SHP77 treated with DMSO at 0.1 percent for 48 hours (cell line): Measurements from ENCODE around the gene TRIM56.
"Not testable (repeated sequence)": the region's sequence is repeated elsewhere in the genome, so short reads cannot be mapped to it uniquely, and the experiment has no call there.

ENCODE experiments used
- DNase-seq: peaks from one replicate; lab custom pipeline; 2025; lab: John Stamatoyannopoulos, UW

TRIM56 gene

GRCh38 chr7:101113140-101113539 lies 27.9 kb downstream of the TRIM56 start:
- DNase-seq = not testable (repeated sequence)

DNA sequence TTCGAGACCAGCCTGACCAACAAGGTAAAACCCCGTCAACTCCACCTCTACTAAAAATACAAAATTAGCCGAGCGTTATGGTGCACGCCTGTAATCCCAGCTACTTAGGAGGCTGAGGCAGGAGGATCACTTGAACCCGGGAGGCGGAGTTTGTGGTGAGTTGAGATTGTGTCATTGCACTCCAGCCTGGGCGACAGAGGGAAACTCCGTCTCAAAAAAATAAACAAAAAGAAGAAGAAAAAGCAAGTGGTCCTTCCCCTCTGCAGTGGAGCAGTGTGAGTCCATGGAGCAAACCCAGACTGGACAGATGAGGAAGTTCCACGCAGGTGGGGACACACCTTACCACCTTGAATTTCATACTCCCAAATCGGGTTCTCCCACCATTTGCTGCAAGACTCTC lies 28.6 kb downstream of the TRIM56 start:
- no peak for DNase-seq

GRCh38 chr7:101114492-101114891 lies 29.2 kb downstream of the TRIM56 start:
- no peak for DNase-seq

- no peak for DNase-seq
Measured at GRCh38 chr7:101115215-101115614, 29.9 kb downstream of the TRIM56 start.

GRCh38 chr7:101116898-101117297 lies 31.6 kb downstream of the TRIM56 start:
- no peak for DNase-seq

DNA sequence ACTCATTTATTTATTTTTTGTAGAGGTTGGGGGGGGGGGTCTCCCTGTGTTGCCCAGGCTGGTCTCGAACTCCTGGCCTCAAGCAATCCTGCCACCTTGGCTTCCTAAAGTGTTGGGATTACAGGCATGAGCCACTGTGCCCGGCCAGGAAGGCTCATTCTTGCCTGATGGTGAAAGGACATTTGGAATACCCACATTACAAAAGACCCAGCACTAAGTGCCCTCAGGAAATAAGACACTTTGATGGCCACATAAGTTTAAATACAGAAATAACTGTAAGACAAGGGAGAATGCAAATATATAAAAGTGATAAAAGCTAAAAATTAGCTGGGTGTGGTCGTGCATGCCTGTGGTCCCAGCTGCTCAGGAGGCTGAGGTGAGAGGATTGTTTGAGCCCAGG lies 33.6 kb downstream of the TRIM56 start:
- no peak for DNase-seq

DNA sequence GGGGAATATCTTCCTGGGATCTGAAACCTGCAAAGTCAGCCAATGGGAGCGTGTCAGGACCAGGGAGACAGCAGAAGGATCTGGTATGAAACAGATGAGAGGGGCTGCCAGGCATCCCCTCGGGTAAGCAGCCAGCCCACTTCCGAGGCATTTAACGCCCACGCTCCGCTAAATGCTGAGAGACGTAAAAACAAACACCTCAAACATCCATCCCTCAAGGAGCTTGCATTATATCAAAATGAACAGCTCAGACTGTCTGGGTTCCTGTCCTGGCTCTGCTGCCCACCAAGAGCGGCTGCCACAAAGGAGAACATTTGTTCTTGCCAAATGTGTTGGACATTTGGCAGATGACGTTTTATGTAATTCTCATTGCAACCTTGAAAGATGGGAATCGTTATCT lies 34.6 kb downstream of the TRIM56 start:
- DNase-seq = no peak

DNA sequence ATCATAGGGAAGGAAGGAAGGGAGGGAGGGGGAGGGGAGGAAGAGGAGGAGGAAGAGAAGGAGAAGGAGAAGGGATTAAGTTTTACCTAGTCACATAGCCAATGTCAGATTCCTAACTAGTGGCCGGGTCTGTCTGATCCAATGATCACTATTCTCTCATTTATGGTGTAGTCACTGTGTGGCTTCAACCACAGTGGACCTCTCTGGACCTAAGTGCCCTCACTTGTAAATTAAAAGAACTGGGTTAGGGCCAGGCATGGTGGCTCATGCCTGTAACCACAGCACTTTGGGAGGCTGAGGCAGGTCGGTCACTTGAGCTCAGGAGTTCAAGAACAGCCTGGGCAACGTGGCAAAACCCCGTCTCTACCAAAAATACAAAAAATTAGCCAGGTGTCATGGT lies 35.0 kb downstream of the TRIM56 start:
- DNase-seq = no peak

GRCh38 chr7:101121631-101121990 lies 36.3 kb downstream of the TRIM56 start:
- not testable (repeated sequence) for DNase-seq

GRCh38 chr7:101121991-101122932 lies 37.0 kb downstream of the TRIM56 start:
- no peak for DNase-seq

DNA sequence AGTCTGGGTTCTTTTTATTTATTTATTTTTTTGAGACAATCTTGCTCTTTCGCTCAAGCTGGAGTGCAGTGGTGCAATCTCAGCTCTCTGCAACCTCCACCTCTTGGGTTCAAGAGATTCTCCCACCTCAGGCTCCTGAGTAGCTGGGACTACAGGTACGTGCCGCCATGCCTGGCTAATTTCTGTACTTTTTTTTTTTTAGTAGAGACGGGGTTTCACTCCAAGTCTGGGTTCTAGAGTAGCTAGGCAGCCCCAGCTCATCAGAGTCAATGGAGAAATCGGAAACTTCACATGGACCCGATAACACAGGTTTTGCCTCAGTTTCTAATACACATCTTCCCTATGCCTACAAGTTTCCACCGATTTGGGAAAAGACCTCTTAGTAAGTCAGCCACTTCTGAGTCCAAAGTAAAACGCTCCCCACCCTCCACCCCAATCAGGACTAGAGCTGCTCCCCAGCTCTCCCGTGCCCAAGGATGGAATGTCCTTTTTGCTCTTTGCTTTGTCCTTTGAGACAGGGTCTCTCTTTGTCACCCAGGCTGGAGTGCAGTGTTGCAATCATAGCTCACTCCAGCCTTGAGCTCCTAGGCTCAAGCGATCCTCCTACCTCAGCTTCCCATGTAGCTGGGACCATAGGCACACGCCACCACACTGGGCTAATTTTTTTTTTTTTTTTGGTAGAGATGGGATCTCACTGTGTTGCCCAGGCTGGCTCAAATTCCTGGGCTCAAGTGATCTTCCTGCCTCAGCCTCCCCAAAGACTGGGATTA lies 37.8 kb downstream of the TRIM56 start:
- no peak for DNase-seq

GRCh38 chr7:101123703-101124068 lies 38.4 kb downstream of the TRIM56 start:
- no peak for DNase-seq

DNA sequence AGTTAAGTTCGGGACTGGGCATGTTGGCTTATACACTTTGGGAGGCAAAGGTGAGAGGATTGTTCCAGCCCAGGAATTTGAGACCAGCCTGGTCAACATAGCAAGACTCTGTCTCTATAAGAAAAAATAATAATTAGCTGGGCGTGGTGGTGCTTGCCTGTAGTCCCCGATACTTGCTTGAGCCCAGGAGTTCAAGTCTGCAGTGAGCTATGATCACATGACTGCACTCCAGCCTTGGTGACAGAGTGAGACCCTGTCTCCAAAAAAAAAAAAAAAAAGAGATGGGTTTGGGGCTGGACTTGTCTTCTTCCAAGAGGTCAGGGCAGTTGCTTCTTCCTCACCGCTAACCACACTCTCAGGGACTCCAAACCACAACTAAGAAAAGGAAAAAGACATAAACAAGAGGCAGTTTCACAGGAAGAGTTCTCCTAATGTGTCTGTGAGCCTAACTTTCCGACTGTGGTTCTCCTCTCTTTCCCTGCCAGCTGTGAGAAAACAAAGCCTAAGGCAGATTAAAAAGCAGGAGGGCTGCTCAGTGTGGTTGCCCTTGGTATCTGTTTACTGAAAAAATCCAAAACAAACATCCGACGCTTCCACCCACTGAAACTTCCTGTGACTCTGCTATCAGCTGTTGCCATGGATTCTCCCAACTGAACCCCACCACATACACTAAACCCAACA lies 39.2 kb downstream of the TRIM56 start:
- DNase-seq = no peak

DNA sequence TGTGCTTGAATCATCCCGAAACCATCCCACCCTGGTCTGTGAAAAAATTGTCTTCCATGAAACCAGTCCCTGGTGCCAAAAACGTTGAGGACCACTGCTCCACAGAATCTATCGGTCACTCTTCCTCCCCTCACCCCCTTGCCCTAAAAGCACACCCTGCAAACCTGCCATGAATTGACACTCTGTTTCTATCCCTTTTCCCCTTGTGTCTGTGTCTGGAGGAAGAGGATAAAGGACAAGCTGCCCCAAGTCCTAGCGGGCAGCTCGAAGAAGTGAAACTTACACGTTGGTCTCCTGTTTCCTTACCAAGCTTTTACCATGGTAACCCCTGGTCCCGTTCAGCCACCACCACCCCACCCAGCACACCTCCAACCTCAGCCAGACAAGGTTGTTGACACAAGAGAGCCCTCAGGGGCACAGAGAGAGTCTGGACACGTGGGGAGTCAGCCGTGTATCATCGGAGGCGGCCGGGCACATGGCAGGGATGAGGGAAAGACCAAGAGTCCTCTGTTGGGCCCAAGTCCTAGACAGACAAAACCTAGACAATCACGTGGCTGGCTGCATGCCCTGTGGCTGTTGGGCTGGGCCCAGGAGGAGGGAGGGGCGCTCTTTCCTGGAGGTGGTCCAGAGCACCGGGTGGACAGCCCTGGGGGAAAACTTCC lies 40.8 kb downstream of the TRIM56 start:
- no peak for DNase-seq

GRCh38 chr7:101126651-101127459 lies 41.6 kb downstream of the TRIM56 start, which contains the start of gene SERPINE1:
Gene SERPINE1 (plus strand): TSS chr7:101127104. CDS start chr7:101128394, 1,290 bp downstream.
- peak; percentile 25 for DNase-seq

DNA sequence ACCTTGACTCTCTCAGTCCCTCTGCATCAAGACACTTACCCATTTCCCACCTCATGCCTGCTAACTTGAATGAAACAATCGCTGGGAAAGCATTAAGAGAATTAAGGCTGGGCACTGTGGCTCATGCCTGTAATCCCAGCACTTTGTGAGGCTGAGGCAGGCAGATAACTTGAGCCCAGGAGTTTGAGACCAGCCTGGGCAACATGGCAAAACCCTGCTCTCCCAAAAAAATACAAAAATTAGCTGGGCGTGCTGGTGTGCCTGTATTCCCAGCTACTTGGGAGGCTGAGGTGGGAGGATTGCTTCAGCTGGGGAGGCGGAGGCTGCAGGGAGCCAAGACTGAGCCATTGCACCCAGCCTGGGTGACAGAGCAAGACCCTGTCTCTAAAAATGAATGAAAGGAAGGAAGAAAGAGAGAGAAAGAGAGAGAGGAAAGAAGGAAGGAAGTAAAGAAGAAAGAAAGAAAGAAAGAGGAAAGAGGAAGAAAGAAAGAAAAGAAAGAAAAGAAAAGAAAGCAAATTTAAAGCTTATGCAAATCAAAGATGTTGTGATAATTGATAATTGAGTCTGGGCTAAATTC lies 42.3 kb downstream of the TRIM56 start:
- DNase-seq = no peak

GRCh38 chr7:101128040-101128834 lies 43.0 kb downstream of the TRIM56 start:
- DNase-seq = no peak

GRCh38 chr7:101129603-101130117 lies 44.4 kb downstream of the TRIM56 start:
- DNase-seq = no peak
